ENCODE results near the gene GSTM3.

GRCh38 chr1:109765896-109766615 is 25.2 kb upstream of the GSTM3 start:
- no peak for TF ChIP-seq CTCF (conservative IDR thresholded peaks at IDR 0.05; ENCODE audit: low read depth in 2 of 2)
- TF ChIP-seq POLR2AphosphoS5 (IDR thresholded peaks at IDR 0.05; ENCODE audit: low read depth), result no peak
- TF ChIP-seq EZH2phosphoT487 (IDR thresholded peaks at IDR 0.05; ENCODE audit: unreplicated experiment), result no peak
- no peak for TF ChIP-seq CREB1 (CRISPR knock-in tag; IDR thresholded peaks at IDR 0.05; ENCODE audit: low read depth)

All from GM23338 (cell line).